GM12878 (cell line): ENCODE data around the gene DTNBP1.

Experiments used
- BRCA1 ChIP-seq: IDR thresholded peaks from 2 replicates; pipeline ENCODE4 v1.6.1; 2011; ENCODE audit warnings: low read depth, low read length, improper control_type of control experiment
- CEBPZ ChIP-seq: fragments of 150-350 bp; IDR thresholded peaks from 2 replicates; pipeline ENCODE4 v1.6.1; 2016; ENCODE audit warnings: low read depth, low read length
- CHD2 ChIP-seq: IDR thresholded peaks from 2 replicates; pipeline ENCODE4 v1.6.1; 2011; ENCODE audit warnings: low read depth, low read length, improper control_type of control experiment, borderline replicate concordance
- CTCF ChIP-seq, 3 experiments: IDR thresholded peaks in 2 of 3; conservative IDR thresholded peaks in 1 of 3; 2 replicates each; pipeline ENCODE4 v1.5.1; 2011; ENCODE audit warnings: low read depth in 3 of 3, low read length in 3 of 3, mild to moderate bottlenecking in 3 of 3, control low read depth in 2 of 3, moderate library complexity in 2 of 3, inconsistent platforms in 1 of 3, mixed read lengths in 1 of 3; ENCODE audit not compliant: control insufficient read depth in 2 of 3, insufficient read depth in 1 of 3; ENCODE audit errors: extremely low read depth in 1 of 3
- NFXL1 ChIP-seq: fragments of 450-650 bp; IDR thresholded peaks from 2 replicates; pipeline ENCODE4 v1.6.1; 2017; ENCODE audit warnings: antibody characterized with exemption, mild to moderate bottlenecking, borderline replicate concordance
- POLR2A ChIP-seq: IDR thresholded peaks from 2 replicates; pipeline ENCODE4 v1.6.1; 2011; ENCODE audit warnings: low read depth, mild to moderate bottlenecking, low read length
- SIN3A ChIP-seq: IDR thresholded peaks from 2 replicates; pipeline ENCODE4 v1.6.1; 2012; ENCODE audit warnings: low read depth, low read length, improper control_type of control experiment
- SPI1 ChIP-seq: IDR thresholded peaks from 2 replicates; pipeline ENCODE4 v1.6.1; 2011; ENCODE audit warnings: low read depth, mild to moderate bottlenecking, low read length, moderate library complexity, borderline replicate concordance; ENCODE audit not compliant: insufficient read depth
- SUZ12 ChIP-seq: fragments of 200-600 bp; sonication (generic); IDR thresholded peaks from one replicate; pipeline ENCODE4 v1.6.1; 2018; ENCODE audit warnings: antibody characterized with exemption, mild to moderate bottlenecking; ENCODE audit not compliant: unreplicated experiment
- ZNF274 ChIP-seq: IDR thresholded peaks from one replicate; pipeline ENCODE4 v1.8.0; 2011; ENCODE audit not compliant: insufficient read length, insufficient read depth

GRCh38 chr6:15573384-15573783 is 89.4 kb downstream of the DTNBP1 start:
- TF ChIP-seq BRCA1: no peak
- no peak for TF ChIP-seq POLR2A
- TF ChIP-seq CHD2: no peak
- TF ChIP-seq ZNF274: no peak
- TF ChIP-seq SIN3A: no peak
- TF ChIP-seq CTCF (IDR thresholded peaks at IDR 0.05 in 2 of 3, conservative IDR thresholded peaks at IDR 0.05 in 1 of 3; ENCODE audit: control insufficient read depth in 2 of 3, extremely low read depth in 1 of 3, insufficient read depth in 1 of 3, low read depth in 3 of 3, low read length in 3 of 3): no peak
- no peak for TF ChIP-seq CEBPZ
- no peak for TF ChIP-seq NFXL1
- TF ChIP-seq SUZ12: no peak
- TF ChIP-seq SPI1: no peak
